ENCODE results near the gene NAA80. TPM values are rescaled to one million over a fixed set of nuclear protein-coding genes. Genes with fewer than 3 reads are reported as not detected.

NAA80 gene
- total and polyA plus RNA-seq, 2 of the 8 experiments (the other 6 are each of a cell fraction or from before 2014, with no cell fraction given): 11.3 to 16.7 TPM

- H3K14ac ChIP-seq (ENCODE audit: insufficient read length): no peak overlapping the region
- H3K9me3 ChIP-seq (ENCODE audit: insufficient read depth in 2 of 2, low read depth in 1 of 2, low read length in 1 of 2): no peaks in the 10 kb centered on the region
- no peak overlapping the region for H3K18ac ChIP-seq (ENCODE audit: extremely low read depth, low read length)
- DNase-seq (ENCODE audit: low read depth in 1 of 2, low spot score in 2 of 2) (no peak), FAIRE-seq (no peak)
- H3K4me1 ChIP-seq (replicated peaks in 1 of 4; ENCODE audit: control insufficient read depth in 3 of 4, insufficient read depth in 4 of 4, low read length in 3 of 4): peaks cover 0 to 20% (median 8%) of the 10 kb centered on the region in 4 experiments; a peak in 5 of 7 replicates
- H4K8ac ChIP-seq (ENCODE audit: extremely low read depth, insufficient read depth, low read length): peak overlapping the region; percentile 82
- H3K4me2 ChIP-seq (ENCODE audit: insufficient read depth in 1 of 2, low read depth in 2 of 2, low read length in 2 of 2): no peak overlapping the region
- peaks cover 0 to 2% of the 10 kb centered on the region in 2 experiments for H4K20me1 ChIP-seq (replicated peaks in 1 of 2; ENCODE audit: control insufficient read depth in 1 of 2, insufficient read depth in 2 of 2, low read length in 2 of 2)
- no peaks in the 10 kb centered on the region for H3K79me2 ChIP-seq (ENCODE audit: control insufficient read depth in 1 of 2, insufficient read depth in 2 of 2, low read length in 2 of 2)
- WGBS, 2 experiments (ENCODE audit: extremely low coverage in 1 of 2, insufficient coverage in 1 of 2, insufficient read length in 1 of 2, insufficient replicate concordance in 2 of 2, low coverage in 1 of 2, low lambda C conversion rate in 2 of 2, missing lambda C conversion rate in 1 of 2): 88% methylated on average over 2 of the region's 2 CpGs; no CpG with 5 or more reads in 1 of the 2 experiments
- no peaks in the 10 kb centered on the region for H3K79me1 ChIP-seq (ENCODE audit: low read depth, low read length)
- no peak overlapping the region for H2AK5ac ChIP-seq (ENCODE audit: low read depth, low read length)
- H3K9ac ChIP-seq (replicated peaks in 1 of 4; ENCODE audit: extremely low read depth in 1 of 4, low read depth in 3 of 4, low read length in 3 of 4): no peak overlapping the region
- H4K91ac ChIP-seq (replicated peaks; ENCODE audit: insufficient read length, low read length): no peak overlapping the region
- H3K36me3 ChIP-seq (ENCODE audit: control insufficient read depth in 2 of 4, insufficient read depth in 4 of 4, low read length in 3 of 4): no peaks in the 10 kb centered on the region
- no peak overlapping the region for H2AFZ ChIP-seq (ENCODE audit: low read length)
- peaks cover 8% of the 10 kb centered on the region; the same call in 1 of the 2 replicates for H3K23me2 ChIP-seq (ENCODE audit: low read depth, low read length)
- H3K27ac ChIP-seq (ENCODE audit: low read depth, low read length): no peak overlapping the region
- no peak overlapping the region for H2BK12ac ChIP-seq (ENCODE audit: low read depth, low read length)
- no peak overlapping the region for H3K4ac ChIP-seq (replicated peaks; ENCODE audit: insufficient read length, low read depth, low read length)
- H4K5ac ChIP-seq (ENCODE audit: insufficient read length, low read depth, low read length): no peak overlapping the region
- H2BK20ac ChIP-seq (ENCODE audit: low read length): no peak overlapping the region
- no peaks in the 10 kb centered on the region; a peak in 1 of 7 replicates for H3K27me3 ChIP-seq (replicated peaks in 1 of 4; ENCODE audit: control insufficient read depth in 3 of 4, extremely low read depth in 1 of 4, insufficient read depth in 3 of 4, low read length in 3 of 4)
- no peak overlapping the region for H3K56ac ChIP-seq (replicated peaks; ENCODE audit: insufficient read length, low read depth, low read length)
- no peak overlapping the region for H2BK120ac ChIP-seq (replicated peaks; ENCODE audit: low read depth, low read length)
- no peak for TF ChIP-seq JUN (IDR thresholded peaks at IDR 0.05; ENCODE audit: low read depth, low read length)
- no peak for TF ChIP-seq RXRA (IDR thresholded peaks at IDR 0.05; ENCODE audit: insufficient read depth, low read depth, low read length)
- H2BK5ac ChIP-seq (ENCODE audit: low read depth, low read length): no peak overlapping the region
- CTCF ChIA-PET (ENCODE audit: partially characterized antibody): interaction anchor here (0.7 to 3.0 kb wide), 8 partner anchors 9 to 39 kb away, joined by 3 to 16 read pairs (median 3); partner anchors contain the start of gene LSMEM2
- no peak overlapping the region for H2BK15ac ChIP-seq (ENCODE audit: low read length)
- POLR2A ChIA-PET (ENCODE audit: partially characterized antibody): interaction anchor here (1.1 to 11.3 kb wide), 4 partner anchors 18 to 74 kb away, joined by 3 to 149 read pairs (median 3); partner anchors contain the start of genes HYAL2, LSMEM2 and TUSC2
- no peak overlapping the region for H3K23ac ChIP-seq (ENCODE audit: insufficient read length)
- H3K4me3 ChIP-seq (ENCODE audit: extremely low read depth in 1 of 4, insufficient read depth in 2 of 4, low read depth in 3 of 4, low read length in 4 of 4): no peak overlapping the region
Measured at GRCh38 chr3:50297384-50297775, 1.8 kb downstream of the NAA80 start.

Data from H1 (cell line).